GM18502 (cell line): ENCODE data around the gene NFIC.
"Not testable (repeated sequence)": the region's sequence is repeated elsewhere in the genome, so short reads cannot be mapped to it uniquely, and the experiment has no call there.

ENCODE experiments used
- ATAC-seq: cut with Tn5 transposase; IDR thresholded peaks from one replicate; pipeline ENCODE4 v1.9.1; 2021; ENCODE audit warnings: mild to moderate bottlenecking; ENCODE audit not compliant: unreplicated experiment, poor library complexity

Gene NFIC

DNA sequence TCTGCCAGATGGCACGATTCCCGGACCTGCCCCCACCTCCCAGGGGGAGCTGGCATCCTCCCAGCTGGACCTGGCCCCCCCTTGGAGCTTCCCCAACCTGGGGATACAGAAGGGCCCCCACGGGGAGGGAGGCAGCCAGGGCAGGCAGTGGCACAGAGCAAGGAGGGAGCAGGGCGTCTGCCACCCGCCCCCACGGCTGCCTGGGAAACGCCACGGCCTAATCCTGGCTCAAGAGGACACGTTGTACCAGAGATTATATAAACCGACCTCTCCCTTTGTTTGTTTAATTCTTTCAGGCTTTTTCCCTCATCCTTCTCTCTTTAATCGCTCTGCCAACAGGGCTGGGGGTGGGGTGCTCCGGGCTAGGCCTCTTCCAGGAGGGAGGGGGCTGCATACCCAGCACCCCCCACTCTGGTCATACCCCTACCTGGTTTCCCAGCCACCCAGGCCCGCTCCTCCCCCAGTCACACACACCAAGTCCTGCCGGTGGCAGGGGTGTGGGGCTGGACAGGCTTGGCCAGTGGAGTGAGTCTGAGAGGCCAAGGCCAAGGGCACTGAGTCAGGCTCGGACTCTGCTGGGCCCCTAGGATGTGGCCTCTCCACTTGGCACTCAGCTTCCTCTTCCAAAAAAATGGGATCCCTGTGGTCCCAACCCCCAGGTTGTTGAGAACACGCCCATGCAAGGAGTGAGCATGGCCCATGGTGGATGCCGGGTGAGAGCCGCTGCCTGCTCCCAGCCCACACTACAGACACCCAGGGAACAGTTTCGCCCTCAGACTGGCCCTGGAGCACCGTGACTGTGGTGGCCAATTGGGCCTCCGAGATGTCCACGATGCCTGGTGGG, 29.5 kb upstream of the NFIC start:
- ATAC-seq, result no peak

DNA sequence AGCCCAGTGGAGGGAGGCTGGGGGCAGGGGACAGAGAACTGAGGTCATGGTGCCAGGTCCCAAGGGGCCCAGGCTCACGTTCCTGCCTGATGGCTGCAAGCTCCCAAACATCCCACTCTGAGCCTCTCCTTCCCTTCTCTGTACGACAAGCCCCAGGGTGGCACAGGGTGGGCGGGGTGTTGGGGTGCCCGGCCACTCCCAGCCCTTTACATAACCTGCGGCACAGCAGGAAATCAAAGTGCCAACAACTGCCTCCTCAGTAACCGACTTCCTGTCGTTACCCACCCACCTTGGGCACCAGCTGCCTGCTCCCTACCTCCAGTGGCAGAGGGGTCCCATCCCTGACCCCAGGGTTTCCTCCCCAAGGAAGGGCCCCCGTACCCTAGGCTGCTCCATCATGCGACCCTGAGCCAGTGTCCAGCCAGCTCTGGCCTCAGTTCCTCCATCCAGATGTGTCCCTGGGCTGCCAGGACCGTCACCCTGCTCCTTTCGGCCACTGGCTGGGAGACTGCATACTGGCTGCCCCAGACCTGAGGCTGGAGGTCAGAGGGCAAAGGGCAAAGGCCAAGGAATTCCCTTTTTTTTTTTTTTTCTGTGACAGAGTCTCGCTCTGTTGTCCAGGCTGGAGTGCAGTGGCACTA, 27.7 kb upstream of the NFIC start:
- no peak for ATAC-seq

DNA sequence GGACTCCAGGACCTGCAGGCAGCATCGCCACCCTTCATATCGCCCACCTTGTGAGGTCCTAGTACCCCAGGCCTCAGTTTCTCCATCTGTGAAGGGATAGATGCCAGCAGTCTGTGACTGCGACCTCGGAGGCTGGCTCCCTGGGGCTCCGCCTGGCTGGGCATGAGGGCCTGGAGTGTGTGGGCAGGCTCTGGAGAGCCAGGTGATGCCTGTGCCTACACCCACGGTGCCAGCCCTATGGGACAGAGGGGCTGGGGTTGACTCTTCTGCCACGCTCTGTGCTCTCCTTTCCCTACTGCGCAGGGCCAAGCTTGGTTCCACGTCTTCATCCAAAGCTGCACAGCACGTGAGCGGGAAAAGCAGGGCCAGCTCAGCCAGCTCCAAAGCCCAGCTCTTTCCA, 26.0 kb upstream of the NFIC start:
- ATAC-seq, result no peak

- no peak for ATAC-seq
Observed at GRCh38 chr19:3342246-3342645, 24.1 kb upstream of the NFIC start.

GRCh38 chr19:3342962-3343361, 23.4 kb upstream of the NFIC start:
- ATAC-seq, result not testable (repeated sequence)

GRCh38 chr19:3343619-3344502, 22.5 kb upstream of the NFIC start:
- no peak for ATAC-seq

DNA sequence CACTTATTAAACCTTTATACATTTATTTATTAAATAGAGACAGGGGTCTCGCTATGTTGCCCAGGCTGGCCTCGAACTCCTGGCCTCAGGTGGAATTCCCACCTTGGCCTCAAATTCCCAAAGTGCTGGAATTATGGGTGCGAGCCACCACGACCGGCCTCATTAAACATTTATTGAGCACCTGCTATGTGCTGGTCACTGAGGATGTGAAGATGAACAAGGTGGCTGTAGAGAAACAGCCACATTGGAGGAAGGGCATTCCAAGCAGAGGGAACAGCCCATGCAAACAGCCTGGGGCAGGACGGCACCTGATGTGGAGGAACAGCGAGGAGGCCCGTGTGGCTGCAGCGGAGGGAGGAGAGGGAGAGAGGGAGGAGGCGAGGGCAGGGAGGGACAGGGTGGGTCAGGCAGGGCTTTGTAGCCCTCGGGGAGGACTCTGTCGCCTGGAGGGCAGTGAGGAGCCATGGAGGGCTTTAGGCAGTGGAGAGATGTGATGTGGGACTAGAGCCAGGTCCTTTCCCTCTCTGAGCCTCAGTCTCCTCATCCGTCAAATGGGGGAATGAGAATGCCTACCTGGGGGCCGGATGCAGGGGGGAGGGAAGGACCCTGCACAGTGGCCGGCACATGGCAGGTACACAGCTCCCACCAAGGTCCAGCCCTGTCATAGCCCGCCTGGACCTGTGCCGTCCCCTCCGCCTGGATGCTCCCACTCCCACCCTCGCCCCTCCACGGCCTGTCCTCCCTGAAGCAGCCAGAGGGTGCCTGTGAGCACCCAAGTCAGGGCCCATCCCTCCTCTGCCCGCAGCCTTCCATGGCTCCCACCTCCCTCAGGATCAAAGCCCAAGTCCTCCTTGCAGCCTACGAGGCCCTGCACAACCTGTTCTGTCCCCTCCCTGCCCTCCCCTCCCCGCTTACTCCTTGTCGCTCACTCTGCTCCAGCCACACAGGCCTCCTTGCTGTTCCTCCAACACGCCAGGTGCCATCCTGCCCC, 21.5 kb upstream of the NFIC start:
- ATAC-seq, result no peak

DNA sequence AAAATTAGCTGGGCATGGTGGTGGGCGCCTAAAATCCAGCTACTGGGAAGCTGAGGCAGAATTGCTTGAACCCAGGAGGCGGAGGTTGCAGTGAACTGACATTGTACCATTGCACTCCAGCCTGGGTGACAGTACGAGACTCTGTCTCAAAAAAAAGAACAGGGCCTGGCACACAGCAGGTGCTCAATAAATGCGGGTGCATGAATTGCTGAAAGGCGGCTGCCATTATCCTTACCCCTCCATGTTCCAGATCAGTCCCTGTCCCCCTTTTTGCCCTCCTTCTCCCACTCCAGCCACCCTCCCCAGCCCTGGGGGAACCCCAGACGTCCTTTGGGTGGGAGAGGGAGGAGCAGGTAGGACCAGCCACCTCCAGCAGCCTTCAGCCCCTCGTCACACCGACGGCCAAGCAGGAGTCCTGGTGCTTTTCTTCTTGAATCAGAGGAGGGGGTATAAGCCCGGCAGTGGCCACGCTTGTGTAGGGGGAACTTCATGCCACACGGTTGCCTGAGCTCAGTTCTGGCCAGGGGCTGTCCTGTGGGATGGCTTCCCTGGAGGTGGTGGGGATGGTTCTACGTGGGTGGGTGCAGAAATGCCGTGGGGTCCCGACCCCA, 20.4 kb upstream of the NFIC start:
- no peak for ATAC-seq

GRCh38 chr19:3346677-3347353, 19.6 kb upstream of the NFIC start:
- no peak for ATAC-seq

- no peak for ATAC-seq
Observed at GRCh38 chr19:3348042-3348441, 18.3 kb upstream of the NFIC start.

DNA sequence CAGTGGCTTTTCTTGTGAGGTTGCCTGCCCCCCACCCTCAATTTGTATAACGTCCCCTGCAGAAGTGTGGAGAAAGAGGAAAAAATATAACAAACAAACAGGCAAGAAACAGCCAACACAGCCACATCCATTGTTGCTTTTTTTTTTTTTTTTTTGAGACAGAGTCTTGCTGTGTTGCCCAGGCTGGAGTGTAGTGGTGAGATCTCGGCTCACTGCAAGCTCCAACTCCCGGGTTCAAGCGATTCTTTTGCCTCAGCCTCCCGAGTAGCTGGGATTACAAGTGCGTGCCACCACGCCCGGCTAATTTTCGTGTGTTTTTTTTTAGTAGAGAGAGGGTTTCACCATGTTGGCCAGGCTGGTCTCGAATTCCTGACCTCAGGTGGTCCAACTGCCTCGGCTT, 17.9 kb upstream of the NFIC start:
- ATAC-seq, result not testable (repeated sequence)

DNA sequence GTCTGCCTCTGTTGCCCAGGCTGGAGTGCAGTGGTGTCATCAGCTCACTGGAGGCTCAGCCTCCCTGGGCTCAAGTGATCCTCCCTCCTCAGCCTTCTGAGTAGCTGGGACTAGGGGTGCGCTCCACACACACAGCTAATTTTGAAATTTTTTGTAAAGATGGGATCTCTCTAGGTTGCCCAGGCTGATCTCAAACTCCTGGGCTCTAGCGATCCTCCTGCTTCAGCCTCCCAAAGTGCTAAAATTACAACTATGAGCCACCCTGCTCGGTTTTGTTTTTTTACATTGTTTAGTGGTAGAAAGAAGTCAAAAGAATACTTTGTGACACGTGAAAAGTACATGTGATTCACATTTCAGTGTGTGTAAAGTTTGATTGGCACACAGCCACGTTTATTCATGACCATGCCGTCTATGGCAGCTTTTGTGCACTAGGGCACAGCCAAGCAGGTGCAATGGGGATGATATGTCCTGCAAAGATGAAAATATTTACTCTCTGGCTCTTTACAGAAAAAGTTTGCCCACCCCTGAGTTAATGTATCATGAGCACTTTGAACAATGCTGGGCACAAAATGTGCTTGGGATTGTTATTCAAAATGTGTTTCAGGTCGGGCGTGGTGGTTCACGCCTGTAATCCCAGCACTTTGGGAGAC, 16.2 kb upstream of the NFIC start:
- ATAC-seq, result no peak

DNA sequence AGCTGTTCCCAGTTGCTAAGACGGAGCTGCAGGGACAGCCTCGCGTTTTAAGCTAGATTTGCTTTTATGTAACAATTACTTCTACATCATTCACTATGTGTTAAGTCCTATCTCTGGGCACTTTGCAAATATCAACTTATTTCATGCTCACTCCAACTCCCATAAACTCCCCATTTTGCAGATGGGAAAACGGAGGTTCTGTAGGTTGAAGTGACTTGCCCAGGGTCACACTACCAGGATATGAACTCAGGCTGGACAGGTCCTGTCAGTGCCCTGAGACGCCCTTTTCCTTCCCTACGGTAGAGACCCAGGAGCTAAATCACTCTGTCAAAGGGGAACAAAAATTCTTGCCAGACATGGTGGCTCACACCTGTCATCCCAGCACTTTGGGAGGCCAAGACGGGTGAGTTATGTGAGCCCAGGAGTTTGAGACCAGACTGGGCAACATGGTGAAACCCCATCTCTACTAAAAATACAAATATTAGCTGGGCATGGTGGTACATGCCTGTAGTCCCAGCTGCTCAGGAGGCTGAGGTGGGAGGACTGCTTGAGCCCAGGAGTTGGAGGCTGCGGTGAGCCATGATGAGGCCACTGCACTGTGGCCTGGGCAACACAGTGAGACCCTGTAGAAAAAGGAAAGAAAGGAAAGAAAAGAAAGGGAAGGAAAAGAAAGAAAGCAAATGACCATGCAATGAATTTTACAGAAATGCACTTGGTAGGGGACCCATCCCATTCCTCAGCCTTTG, 14.5 kb upstream of the NFIC start:
- ATAC-seq, result no peak

DNA sequence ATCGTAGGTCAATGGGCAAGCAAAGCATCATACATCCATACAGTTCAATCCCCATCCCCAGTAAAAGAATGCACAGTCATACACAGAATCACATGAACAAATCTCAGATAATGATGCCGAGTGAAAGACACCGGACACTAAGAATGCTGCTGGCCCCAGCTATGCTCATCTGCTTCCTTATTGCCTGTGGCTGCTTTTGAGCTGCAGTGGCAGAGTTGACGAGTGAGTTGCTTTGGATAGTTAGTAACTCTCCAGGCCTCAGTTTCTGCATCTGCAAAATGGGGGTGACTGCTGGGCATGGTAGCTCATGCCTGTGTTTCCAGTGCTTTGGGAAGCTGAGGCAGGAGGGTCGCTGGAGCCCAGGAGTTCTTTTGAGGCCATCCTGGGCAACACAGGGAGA, 12.9 kb upstream of the NFIC start:
- no peak for ATAC-seq

DNA sequence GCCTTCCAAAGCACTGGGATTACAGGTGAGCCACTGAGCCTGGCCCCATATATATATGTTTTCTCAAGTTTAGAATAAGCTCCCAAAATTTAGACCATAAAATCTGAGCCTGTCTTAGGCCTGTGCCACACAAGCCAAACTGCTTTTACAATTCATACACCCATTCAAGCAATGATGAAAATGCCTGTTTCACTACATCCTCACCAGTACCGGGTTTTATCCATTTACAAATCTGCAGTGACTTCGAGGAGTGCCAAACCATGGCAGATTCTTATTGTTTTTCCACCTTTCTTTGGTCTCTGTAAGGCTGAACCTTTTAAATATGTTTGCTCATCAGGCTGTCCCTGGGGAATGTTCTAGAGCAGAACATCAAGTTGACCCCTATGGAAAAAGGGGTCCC, 9.6 kb upstream of the NFIC start:
- ATAC-seq, result no peak

GRCh38 chr19:3357271-3357991, 9.0 kb upstream of the NFIC start:
- ATAC-seq, result no peak
